ENCODE results near the gene EHMT1.

The EHMT1 gene

DNA sequence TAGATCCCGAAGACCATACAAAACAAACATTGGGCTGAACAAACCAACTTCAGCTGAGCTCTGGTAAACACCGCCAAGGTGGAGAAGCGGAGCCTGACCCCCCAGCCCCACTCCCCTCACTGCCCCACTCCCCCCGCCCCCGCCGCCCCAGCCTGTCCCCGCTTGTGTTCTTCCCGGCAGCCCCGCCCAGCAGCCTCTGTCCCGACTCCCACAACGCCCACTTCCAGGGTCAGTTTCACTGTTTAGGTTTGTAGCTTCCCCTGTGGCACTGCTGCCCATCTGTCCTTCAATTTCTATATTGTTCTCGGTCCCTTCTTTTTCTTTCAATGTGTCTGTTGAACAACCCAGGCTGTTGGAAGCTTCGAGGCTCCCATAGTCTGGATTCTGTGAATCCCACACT, 146.7 kb downstream of the EHMT1 start:
- Histone ChIP-seq H3K36me3 (replicated peaks; ENCODE audit: insufficient read depth, low read length) (no peaks in the 10 kb centered on the region), H3F3A (ENCODE audit: insufficient read depth, low read length) (no peaks in the 10 kb centered on the region), H2AFZ (ENCODE audit: low read length) (no peak overlapping the region), H3K9me3 (replicated peaks; ENCODE audit: insufficient read depth, low read length) (no peaks in the 10 kb centered on the region), H3K4me2 (ENCODE audit: low read depth, low read length) (no peak overlapping the region), H3K9ac (ENCODE audit: low read length) (no peak overlapping the region), H3K27me3 (replicated peaks; ENCODE audit: insufficient read depth, low read length) (no peaks in the 10 kb centered on the region), H4K20me1 (ENCODE audit: insufficient read depth, low read length) (no peaks in the 10 kb centered on the region), H3K4me3 (ENCODE audit: low read length) (no peak overlapping the region), H3K27ac (ENCODE audit: low read length) (no peak overlapping the region), H3K79me2 (ENCODE audit: low read length) (no peaks in the 10 kb centered on the region), H3K9me2 (replicated peaks; ENCODE audit: insufficient read depth, low read length) (no peaks in the 10 kb centered on the region), H3K4me1 (ENCODE audit: low read length) (no peaks in the 10 kb centered on the region)
- DNase-seq = no peak
- TF ChIP-seq EZH2phosphoT487 (IDR thresholded peaks at IDR 0.05; ENCODE audit: low read length) = no peak
- TF ChIP-seq, protein P1, sequence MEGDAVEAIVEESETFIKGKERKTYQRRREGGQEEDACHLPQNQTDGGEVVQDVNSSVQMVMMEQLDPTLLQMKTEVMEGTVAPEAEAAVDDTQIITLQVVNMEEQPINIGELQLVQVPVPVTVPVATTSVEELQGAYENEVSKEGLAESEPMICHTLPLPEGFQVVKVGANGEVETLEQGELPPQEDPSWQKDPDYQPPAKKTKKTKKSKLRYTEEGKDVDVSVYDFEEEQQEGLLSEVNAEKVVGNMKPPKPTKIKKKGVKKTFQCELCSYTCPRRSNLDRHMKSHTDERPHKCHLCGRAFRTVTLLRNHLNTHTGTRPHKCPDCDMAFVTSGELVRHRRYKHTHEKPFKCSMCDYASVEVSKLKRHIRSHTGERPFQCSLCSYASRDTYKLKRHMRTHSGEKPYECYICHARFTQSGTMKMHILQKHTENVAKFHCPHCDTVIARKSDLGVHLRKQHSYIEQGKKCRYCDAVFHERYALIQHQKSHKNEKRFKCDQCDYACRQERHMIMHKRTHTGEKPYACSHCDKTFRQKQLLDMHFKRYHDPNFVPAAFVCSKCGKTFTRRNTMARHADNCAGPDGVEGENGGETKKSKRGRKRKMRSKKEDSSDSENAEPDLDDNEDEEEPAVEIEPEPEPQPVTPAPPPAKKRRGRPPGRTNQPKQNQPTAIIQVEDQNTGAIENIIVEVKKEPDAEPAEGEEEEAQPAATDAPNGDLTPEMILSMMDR (IDR thresholded peaks at IDR 0.05; ENCODE audit: low read length) = no peak

DNA sequence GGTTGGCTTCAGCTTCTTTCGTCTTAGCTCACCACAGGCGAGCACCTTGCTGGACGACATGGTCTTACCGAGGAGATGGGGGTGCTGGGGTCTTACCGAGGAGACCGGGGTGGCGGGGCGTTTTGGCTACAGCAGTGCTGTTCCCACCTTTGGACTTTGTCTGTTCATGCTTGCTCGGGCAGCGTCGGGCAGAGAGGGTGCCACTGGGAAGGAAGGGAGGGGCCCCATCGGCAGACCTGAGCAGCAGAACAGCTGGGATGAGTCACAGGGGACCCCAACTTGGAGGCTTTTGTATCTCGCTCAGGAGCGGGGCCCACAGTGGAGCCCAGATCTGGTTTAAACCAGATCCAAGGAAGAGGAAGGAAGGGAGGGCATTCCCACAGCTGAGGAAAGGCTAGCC, 152.8 kb downstream of the EHMT1 start:
- Histone ChIP-seq H3K4me1 (ENCODE audit: low read length) (no peaks in the 10 kb centered on the region), H3K9ac (ENCODE audit: low read length) (no peak overlapping the region), H3K4me3 (ENCODE audit: low read length) (no peak overlapping the region), H3K36me3 (replicated peaks; ENCODE audit: insufficient read depth, low read length) (no peaks in the 10 kb centered on the region; the same call in 1 of the 2 replicates), H3K9me2 (replicated peaks; ENCODE audit: insufficient read depth, low read length) (no peaks in the 10 kb centered on the region), H3F3A (ENCODE audit: insufficient read depth, low read length) (no peaks in the 10 kb centered on the region), H3K4me2 (ENCODE audit: low read depth, low read length) (no peak overlapping the region), H4K20me1 (ENCODE audit: insufficient read depth, low read length) (no peaks in the 10 kb centered on the region), H3K27me3 (replicated peaks; ENCODE audit: insufficient read depth, low read length) (no peaks in the 10 kb centered on the region), H2AFZ (ENCODE audit: low read length) (no peak overlapping the region), H3K27ac (ENCODE audit: low read length) (no peak overlapping the region), H3K79me2 (ENCODE audit: low read length) (no peaks in the 10 kb centered on the region), H3K9me3 (replicated peaks; ENCODE audit: insufficient read depth, low read length) (no peaks in the 10 kb centered on the region)
- no peak for DNase-seq
- TF ChIP-seq EZH2 (optimal IDR thresholded peaks at IDR 0.05; ENCODE audit: low read depth, low read length) (no peak), EZH2phosphoT487 (IDR thresholded peaks at IDR 0.05; ENCODE audit: low read length) (no peak)
- TF ChIP-seq, protein P1 (IDR thresholded peaks at IDR 0.05; ENCODE audit: low read length) = no peak

DNA sequence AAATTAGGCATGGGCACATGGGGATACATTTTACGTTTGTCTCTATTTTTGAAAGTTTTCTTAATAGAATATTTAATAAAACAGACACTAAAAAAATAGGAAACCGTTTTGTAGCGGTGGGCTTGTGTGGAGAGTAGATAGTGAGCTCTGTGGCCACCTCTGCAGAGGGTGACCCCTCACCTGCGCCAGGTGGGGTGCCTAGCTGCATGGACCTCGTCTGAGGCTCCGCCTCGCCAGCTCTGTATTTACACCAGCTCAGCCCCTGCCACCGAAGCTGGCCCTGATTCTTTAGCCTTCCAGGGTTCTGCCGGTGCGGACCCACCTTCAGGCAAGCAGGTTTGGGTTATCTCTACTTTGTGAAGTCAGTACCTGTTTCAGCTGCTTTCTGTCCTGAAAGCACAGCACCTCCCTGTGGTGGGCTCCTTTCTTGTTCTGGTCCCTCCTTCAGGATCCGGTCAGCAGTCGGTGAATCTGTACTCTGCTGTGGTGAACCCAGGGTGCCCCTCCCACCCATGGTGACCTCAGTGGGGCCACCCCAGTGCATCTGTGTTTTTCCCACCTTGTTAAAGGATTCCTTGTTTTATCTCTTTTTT, 153.6 kb downstream of the EHMT1 start:
- Histone ChIP-seq H3K79me2 (ENCODE audit: low read length) (no peaks in the 10 kb centered on the region), H3F3A (ENCODE audit: insufficient read depth, low read length) (no peaks in the 10 kb centered on the region), H3K27ac (ENCODE audit: low read length) (no peak overlapping the region), H3K27me3 (replicated peaks; ENCODE audit: insufficient read depth, low read length) (no peaks in the 10 kb centered on the region), H2AFZ (ENCODE audit: low read length) (no peak overlapping the region), H3K4me1 (ENCODE audit: low read length) (no peaks in the 10 kb centered on the region), H3K36me3 (replicated peaks; ENCODE audit: insufficient read depth, low read length) (no peaks in the 10 kb centered on the region; the same call in 1 of the 2 replicates), H3K4me3 (ENCODE audit: low read length) (no peak overlapping the region), H4K20me1 (ENCODE audit: insufficient read depth, low read length) (no peaks in the 10 kb centered on the region), H3K9me3 (replicated peaks; ENCODE audit: insufficient read depth, low read length) (no peaks in the 10 kb centered on the region), H3K4me2 (ENCODE audit: low read depth, low read length) (no peak overlapping the region), H3K9ac (ENCODE audit: low read length) (no peak overlapping the region), H3K9me2 (replicated peaks; ENCODE audit: insufficient read depth, low read length) (no peaks in the 10 kb centered on the region)
- TF ChIP-seq EZH2 (optimal IDR thresholded peaks at IDR 0.05; ENCODE audit: low read depth, low read length) (no peak), EZH2phosphoT487 (IDR thresholded peaks at IDR 0.05; ENCODE audit: low read length) (no peak)
- TF ChIP-seq, protein P1 (IDR thresholded peaks at IDR 0.05; ENCODE audit: low read length) = no peak; the same call in 1 of the 2 replicates
- no peak for DNase-seq

Measured in MM.1S (cell line).